Stimulated activated CD4-positive, alpha-beta T cell treated with anti-CD3 and anti-CD28 coated beads, Interleukin-4, amount 100 ng/mL, for 48 hours (primary cell): Measurements from ENCODE around the gene NSUN4.
"Not testable (repeated sequence)": the region's sequence is repeated elsewhere in the genome, so short reads cannot be mapped to it uniquely, and the experiment has no call there.

Experiments
- DNase-seq, 2 donors: peaks; one replicate each; pipeline ENCODE4 v3.0.0-alpha.2; 2020; ENCODE audit warnings: low read depth in 2 of 2

Gene NSUN4

GRCh38 chr1:46340404-46341221, at the start of gene NSUN4:
Gene NSUN4 (plus strand): TSS chr1:46340807. CDS start chr1:46340827, 20 bp downstream.
- peak; percentile 72 to 80 for DNase-seq

- DNase-seq, result no peak
Observed at GRCh38 chr1:46295306-46295705, 45.3 kb upstream of the NSUN4 start.

DNA sequence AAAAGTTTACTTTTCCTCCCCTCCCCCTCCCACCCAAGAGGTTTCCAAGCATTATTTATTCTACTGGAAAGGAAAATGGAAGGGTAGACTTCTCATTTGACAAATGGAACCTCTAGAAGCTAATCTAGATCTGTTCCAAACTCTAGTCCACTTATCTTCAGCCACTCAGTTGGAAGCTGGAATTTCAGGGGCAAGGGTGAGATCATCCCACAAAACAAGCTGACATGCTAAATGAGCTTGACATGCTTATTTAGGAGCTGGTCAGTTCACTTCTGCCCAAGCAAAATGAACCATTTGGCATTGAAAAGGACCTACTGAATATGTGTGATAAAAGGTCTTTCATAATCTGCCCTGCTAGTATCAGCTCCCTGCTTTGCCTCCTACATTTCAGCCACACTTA, 42.2 kb upstream of the NSUN4 start:
- DNase-seq, result no peak

GRCh38 chr1:46300673-46301405, 39.8 kb upstream of the NSUN4 start:
- no peak for DNase-seq

GRCh38 chr1:46301406-46301807, 39.2 kb upstream of the NSUN4 start:
- no peak for DNase-seq

- DNase-seq, result peak; percentile 34 to 43
Observed at GRCh38 chr1:46301808-46302640, 38.6 kb upstream of the NSUN4 start.

DNA sequence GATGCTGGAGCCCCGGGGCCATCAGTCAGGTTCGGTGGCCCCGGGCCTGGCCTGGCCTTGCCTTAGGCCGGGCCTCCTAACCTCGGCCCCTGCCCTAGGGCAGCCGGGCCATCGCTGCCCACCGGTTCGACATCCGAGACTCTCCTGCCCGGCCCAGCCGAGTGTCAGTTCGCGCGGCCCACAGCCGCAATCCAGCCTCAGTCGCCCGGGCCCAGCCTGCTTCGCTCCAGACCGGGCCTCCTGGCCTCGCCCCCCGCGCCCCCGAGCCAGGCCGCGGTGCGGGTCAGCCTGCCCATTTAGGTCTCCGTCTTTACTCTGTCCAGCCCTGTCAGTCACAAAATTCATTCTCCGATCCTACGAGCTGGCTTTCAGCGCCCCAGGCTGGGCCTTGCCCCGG, 38.0 kb upstream of the NSUN4 start:
- peak; percentile 11 to 19 for DNase-seq

DNA sequence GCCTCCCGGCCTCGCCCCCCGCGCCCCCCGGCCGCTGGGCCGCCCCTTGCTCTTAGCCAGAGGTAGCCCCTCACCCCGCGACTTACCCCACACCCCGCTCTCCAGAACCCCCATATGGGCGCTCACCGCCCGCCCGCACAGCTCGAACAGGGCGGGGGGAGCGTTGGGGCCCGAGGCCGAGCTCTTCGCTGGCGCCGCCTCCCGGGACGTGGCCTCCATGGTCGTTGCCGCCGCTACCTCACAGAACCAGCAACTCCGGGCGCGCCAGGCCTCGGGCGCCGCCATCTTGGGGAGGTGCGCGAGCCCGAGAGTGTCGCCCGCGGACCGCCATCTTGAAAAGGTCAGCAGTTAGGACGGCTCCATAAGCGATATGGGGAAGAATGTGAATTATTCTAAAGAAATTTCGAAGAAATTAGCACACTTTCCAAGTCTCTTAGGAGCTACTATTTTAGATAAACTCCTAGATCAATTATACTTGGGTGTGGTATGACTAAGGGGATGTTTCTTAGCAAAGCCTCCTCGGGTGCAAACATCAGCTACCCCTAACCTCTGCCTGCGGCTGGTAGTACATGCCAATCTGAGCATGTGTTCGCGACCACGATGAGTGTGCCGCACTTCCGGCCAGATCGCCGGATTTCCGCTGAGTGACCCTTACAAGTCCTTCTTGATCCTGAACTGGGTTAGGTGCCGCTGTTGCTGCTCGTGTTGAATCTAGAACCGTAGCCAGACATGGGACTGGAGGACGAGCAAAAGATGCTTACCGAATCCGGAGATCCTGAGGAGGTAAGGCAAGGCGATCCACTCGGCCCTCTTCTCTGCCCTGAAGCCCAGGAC, 37.4 kb upstream of the NSUN4 start, which contains the start of the genes LRRC41 and UQCRH:
Gene LRRC41 (minus strand): TSS at position 579 of the 834 bp plus-strand sequence. CDS start 294 bp downstream, at position 285.
Gene UQCRH (plus strand): TSS at position 661 of the 834 bp plus-strand sequence. CDS start 69 bp downstream, at position 730.
- peak; percentile 87 to 90 for DNase-seq

- DNase-seq, result no peak
Observed at GRCh38 chr1:46303872-46304326, 36.7 kb upstream of the NSUN4 start.

- no peak for DNase-seq
Observed at GRCh38 chr1:46306159-46306530, 34.5 kb upstream of the NSUN4 start.

DNA sequence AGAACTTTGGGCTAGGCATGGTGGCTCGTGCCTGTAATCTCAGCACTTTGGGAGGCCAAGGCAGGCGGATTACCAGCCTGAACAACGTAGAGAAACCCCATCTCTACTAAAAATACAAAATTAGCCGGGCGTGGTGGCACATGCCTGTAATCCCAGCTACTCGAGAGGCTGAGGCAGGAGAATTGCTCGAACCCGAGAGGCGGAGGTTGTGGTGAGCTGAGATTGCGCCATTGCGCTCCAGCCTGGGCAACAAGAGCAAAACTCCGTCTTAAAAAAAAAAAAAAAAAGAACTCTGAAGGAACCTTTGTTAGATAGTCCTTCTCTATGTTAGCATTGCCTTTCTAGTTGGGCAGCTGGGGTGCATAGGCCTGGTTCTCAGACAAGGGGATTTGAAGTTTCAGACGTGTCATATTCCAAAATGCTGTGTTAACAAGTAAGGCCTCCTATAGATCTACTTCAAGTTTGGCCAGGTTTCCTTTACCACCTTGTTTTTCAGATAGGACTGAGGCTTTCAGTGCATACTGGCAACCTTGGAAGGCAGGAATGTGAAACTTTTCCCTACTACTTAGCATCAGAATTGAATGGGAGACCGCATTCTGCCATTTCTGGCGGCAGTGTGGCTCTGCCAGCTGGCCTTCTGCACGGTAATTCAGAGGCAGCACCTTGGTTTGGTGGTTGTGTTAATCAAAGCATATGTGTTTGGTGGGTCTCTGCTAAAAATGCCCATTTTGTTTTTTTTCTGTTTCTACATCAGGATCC, 31.0 kb upstream of the NSUN4 start:
- DNase-seq, result no peak

- DNase-seq, result no peak
Observed at GRCh38 chr1:46310321-46310720, 30.3 kb upstream of the NSUN4 start.

GRCh38 chr1:46315669-46316403, 24.8 kb upstream of the NSUN4 start:
- DNase-seq, result no peak

- no peak for DNase-seq
Observed at GRCh38 chr1:46317323-46317722, 23.3 kb upstream of the NSUN4 start.

GRCh38 chr1:46319301-46319700, 21.3 kb upstream of the NSUN4 start:
- DNase-seq, result not testable (repeated sequence)

DNA sequence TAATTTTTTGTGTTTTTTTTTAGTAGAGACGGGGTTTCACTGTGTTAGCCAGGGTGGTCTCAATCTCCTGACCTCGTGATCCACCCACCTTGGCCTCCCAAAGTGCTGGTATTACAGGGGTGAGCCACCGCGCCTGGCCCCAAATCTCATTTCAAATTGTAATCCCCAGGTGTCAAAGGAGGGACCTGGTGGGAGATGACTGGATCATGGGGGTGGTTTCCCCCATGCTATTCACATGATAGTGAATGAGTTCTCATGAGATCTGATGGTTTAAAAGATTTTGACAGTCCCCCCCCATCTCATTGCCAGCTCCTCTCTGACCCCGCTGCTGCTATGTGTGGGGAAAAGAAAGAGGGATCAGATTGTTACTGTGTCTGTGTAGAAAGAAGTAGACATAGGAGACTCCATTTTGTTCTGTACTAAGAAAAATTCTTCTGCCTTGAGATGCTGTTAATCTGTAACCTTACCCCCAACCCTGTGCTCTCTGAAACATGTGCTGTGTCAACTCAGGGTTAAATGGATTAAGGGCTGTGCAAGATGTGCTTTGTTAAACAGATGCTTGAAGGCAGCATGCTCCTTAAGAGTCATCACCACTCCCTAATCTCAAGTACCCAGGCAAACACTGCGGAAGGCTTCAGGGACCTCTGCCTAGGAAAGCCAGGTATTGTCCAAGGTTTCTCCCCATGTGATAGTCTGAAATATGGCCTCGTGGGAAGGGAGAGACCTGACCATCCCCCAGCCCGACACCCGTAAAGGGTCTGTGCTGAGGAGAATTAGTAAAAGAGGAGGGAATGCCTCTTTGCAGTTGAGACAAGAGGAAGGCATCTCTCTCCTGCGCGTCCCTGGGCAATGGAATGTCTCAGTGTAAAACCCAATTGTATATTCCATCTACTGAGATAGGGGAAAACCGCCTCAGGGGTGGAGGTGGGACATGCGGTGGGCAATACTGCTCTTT, 20.4 kb upstream of the NSUN4 start:
- not testable (repeated sequence) for DNase-seq

- DNase-seq, result not testable (repeated sequence)
Observed at GRCh38 chr1:46322191-46322590, 18.4 kb upstream of the NSUN4 start.
